ENCODE results near the gene SDK2. TPM values are rescaled to one million over a fixed set of nuclear protein-coding genes. Genes with fewer than 3 reads are reported as not detected.

SDK2 gene
- total RNA-seq, 2 donors from 2014 or later, result 16.5 to 26.3 TPM

DNA sequence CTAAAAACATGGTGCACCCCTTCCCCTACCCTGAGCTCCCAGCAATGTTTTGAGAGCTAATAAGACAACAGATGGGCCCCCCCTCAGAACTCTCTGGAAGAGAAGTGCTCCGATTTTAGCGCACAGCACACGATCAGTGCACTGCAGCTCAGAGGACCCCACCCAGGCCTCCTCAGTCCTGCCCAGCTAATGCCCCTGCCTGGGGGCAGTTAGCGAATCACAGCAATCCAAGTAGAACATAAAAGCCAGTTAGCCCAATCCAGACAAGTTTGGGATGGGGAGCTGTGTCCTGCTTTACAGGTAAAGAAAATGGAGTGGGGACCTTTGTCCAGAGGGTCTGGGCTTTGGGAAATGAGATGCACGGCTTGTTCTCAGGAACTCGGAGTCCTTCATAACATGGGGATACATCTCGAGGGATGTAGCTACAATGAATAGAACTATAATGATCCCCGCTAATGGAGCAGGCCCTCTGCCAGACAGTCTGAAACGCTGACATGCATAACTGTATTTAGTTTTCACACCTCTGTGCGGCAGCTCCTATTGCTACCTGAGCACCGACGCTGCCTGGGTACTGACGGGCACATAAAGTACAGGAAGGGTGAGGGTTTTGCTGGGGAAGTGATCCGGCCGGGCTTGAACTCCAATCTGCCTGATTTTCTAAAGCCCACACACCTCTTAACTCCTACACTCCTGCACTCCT lies 302.7 kb downstream of the SDK2 start:
- peak overlapping the region; percentile 53 to 67 for H3K27ac ChIP-seq
- no peaks in the 10 kb centered on the region for H3K27me3 ChIP-seq (replicated peaks; ENCODE audit: insufficient read depth)
- no peak overlapping the region for H3K4me3 ChIP-seq
- no peaks in the 10 kb centered on the region for H3K9me3 ChIP-seq
- intact Hi-C loops (cut with DNase I), result no loop called here
- H3K4me1 ChIP-seq (replicated peaks), result peaks cover 3% of the 10 kb centered on the region
- no peak for TF ChIP-seq POLR2A (IDR thresholded peaks at IDR 0.05)
- TF ChIP-seq, protein P1, sequence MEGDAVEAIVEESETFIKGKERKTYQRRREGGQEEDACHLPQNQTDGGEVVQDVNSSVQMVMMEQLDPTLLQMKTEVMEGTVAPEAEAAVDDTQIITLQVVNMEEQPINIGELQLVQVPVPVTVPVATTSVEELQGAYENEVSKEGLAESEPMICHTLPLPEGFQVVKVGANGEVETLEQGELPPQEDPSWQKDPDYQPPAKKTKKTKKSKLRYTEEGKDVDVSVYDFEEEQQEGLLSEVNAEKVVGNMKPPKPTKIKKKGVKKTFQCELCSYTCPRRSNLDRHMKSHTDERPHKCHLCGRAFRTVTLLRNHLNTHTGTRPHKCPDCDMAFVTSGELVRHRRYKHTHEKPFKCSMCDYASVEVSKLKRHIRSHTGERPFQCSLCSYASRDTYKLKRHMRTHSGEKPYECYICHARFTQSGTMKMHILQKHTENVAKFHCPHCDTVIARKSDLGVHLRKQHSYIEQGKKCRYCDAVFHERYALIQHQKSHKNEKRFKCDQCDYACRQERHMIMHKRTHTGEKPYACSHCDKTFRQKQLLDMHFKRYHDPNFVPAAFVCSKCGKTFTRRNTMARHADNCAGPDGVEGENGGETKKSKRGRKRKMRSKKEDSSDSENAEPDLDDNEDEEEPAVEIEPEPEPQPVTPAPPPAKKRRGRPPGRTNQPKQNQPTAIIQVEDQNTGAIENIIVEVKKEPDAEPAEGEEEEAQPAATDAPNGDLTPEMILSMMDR (IDR thresholded peaks at IDR 0.05), result no peak
- H3K36me3 ChIP-seq, result no peaks in the 10 kb centered on the region
- DNase-seq (ENCODE audit: low spot score), result no peak
- WGBS, result 37% methylated on average over 15 of the region's 15 CpGs

DNA sequence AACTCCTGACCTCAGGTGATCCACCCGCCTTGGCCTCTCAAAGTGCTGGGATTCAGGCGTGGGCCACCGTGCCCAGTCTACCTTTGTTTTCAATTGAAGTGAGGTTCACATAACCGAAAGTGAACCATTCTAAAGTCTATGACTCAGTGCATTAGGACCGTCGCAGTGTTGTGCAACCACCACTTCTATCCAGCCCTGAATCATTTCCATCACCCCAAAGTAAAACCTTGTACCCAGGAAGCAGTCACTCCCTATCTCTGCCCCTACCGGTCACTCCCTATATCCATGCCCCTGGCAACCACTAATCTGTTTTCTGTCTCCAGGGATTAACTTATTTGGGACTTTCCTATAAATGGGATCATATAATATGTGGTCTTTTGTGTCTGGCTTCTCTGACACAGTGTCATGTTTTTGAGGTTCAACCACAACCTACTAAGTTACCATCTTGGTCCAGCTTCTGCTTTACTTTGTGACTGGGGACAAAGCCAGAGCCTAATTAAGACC lies 304.1 kb downstream of the SDK2 start:
- TF ChIP-seq POLR2A (IDR thresholded peaks at IDR 0.05) (no peak), POLR2AphosphoS5 (IDR thresholded peaks at IDR 0.05) (peak; percentile 10)
- TF ChIP-seq, protein P1 (IDR thresholded peaks at IDR 0.05), result peak in 1 of 4 experiments; percentile 35
- 73% methylated on average over 7 of the region's 7 CpGs for WGBS
- H3K27me3 ChIP-seq (replicated peaks; ENCODE audit: insufficient read depth), result no peaks in the 10 kb centered on the region
- intact Hi-C loops (cut with DNase I), result no loop called here
- no peaks in the 10 kb centered on the region for H3K36me3 ChIP-seq
- no peak overlapping the region for H3K4me3 ChIP-seq
- DNase-seq (ENCODE audit: low spot score), result no peak
- peaks cover 3% of the 10 kb centered on the region for H3K4me1 ChIP-seq (replicated peaks)
- peak overlapping the region in 1 of 2 donors; percentile 67 for H3K27ac ChIP-seq
- H3K9me3 ChIP-seq, result no peaks in the 10 kb centered on the region

DNA sequence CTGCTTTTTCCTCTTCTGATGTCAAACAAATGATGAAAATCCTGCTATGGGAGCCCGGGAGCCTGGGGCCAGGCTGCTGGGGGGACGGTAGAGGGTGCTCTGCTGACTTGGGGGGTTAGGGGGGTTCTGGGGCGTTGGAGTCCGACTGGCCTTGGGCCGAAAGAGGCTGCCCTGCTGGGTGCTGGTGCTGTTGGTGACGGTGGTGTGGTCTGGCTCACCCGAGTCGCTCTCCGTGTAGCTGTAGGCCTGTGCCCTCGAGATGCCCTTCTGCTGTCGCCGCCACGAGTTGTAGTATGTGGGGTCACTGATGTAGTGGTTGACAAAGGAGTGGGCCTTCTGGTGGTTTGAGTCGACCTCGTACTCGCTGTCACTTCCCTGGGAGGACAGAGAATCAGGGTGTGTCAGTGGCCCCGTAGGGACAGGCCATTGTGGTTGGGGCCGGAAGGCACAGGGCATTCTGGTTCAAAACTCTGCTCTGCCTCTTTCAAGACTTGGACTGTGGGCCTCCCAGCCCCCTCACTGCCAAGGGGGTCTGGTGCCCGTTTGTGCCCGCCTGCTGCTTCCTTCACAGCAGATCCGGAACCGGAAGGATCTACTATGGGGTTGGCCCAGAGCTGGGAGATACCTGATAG lies 305.6 kb downstream of the SDK2 start:
- 76% methylated on average over 22 of the region's 22 CpGs for whole genome bisulfite sequencing
- DNase-seq (ENCODE audit: low spot score), result no peak
- H3K9me3 ChIP-seq, result no peaks in the 10 kb centered on the region
- TF ChIP-seq, protein P1 (IDR thresholded peaks at IDR 0.05), result no peak
- TF ChIP-seq POLR2A (IDR thresholded peaks at IDR 0.05) (no peak), POLR2AphosphoS5 (IDR thresholded peaks at IDR 0.05) (no peak)
- no peak overlapping the region for H3K4me3 ChIP-seq
- peak overlapping the region; percentile 66 to 69 for H3K27ac ChIP-seq
- H3K4me1 ChIP-seq (replicated peaks), result peaks cover 3% of the 10 kb centered on the region
- no peaks in the 10 kb centered on the region for H3K27me3 ChIP-seq (replicated peaks; ENCODE audit: insufficient read depth)
- intact Hi-C loops (cut with DNase I), result no loop called here
- no peaks in the 10 kb centered on the region for H3K36me3 ChIP-seq

DNA sequence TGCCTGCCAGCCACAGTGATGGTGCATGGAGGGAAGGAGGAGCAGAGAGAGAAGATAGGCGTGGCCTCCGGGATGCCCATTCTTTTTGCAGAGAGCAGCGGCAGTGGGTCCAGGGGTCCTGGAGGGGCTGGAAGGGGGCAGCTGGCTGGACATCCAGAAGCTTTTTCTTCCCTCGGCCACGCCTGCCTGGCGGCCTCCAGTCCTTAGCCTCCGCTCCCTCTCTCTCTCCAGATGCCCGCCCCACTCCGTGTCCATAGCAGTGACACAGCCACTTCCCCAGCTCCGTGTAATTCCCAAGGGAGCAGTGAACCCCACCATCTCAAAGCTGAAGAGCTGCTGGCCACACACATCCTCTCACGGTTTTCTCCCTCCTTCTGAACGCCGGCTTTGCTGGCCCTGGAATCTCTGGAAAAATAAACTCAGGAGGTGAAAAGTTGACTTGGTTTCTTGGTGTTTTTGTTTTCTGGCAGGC lies 306.2 kb downstream of the SDK2 start:
- TF ChIP-seq POLR2AphosphoS5 (IDR thresholded peaks at IDR 0.05) (no peak), POLR2A (IDR thresholded peaks at IDR 0.05) (no peak)
- TF ChIP-seq, protein P1 (IDR thresholded peaks at IDR 0.05), result no peak
- H3K4me1 ChIP-seq (replicated peaks), result peaks cover 3% of the 10 kb centered on the region
- H3K9me3 ChIP-seq, result no peaks in the 10 kb centered on the region
- no peaks in the 10 kb centered on the region for H3K36me3 ChIP-seq
- H3K27me3 ChIP-seq (replicated peaks; ENCODE audit: insufficient read depth), result no peaks in the 10 kb centered on the region
- no peak overlapping the region for H3K4me3 ChIP-seq
- 57% methylated on average over 13 of the region's 13 CpGs for WGBS
- intact Hi-C loops (cut with DNase I), result no loop called here
- DNase-seq (ENCODE audit: low spot score), result no peak
- peak overlapping the region; percentile 66 to 69 for H3K27ac ChIP-seq

Data from prostate gland (tissue), 2 donors.